DND-41 (cell line): Measurements from ENCODE around the gene INSM2.

ENCODE experiments used
- ATAC-seq: fragments of 200-7000 bp; cut with Tn5 transposase; 3 replicates; pipeline ENCODE4 v1.9.1; 2021; ENCODE audit warnings: low read depth; ENCODE audit not compliant: insufficient read depth
- DNase-seq: peaks from one replicate; pipeline ENCODE4 v3.0.0-alpha.2; 2020
- H2AFZ ChIP-seq: 2 replicates; pipeline ENCODE4 v1.6.0; 2012; ENCODE audit warnings: low read depth, low read length
- H3K27ac ChIP-seq: 2 replicates; pipeline ENCODE4 v1.5.1; 2012; ENCODE audit warnings: low read length, inconsistent platforms
- H3K27me3 ChIP-seq: fragments of 200-600 bp; sonication (generic); 2 replicates; pipeline ENCODE4 v1.6.0; 2012; ENCODE audit warnings: low read length, mild to moderate bottlenecking, inconsistent platforms; ENCODE audit not compliant: insufficient read depth, poor library complexity
- H3K36me3 ChIP-seq: 2 replicates; pipeline ENCODE4 v1.5.1; 2012; ENCODE audit warnings: low read length, inconsistent platforms; ENCODE audit not compliant: insufficient read depth
- H3K4me1 ChIP-seq: 2 replicates; pipeline ENCODE4 v1.5.1; 2012; ENCODE audit warnings: mild to moderate bottlenecking, low read length; ENCODE audit not compliant: insufficient read depth
- H3K4me2 ChIP-seq: 2 replicates; pipeline ENCODE4 v1.6.0; 2012; ENCODE audit warnings: mild to moderate bottlenecking, moderate library complexity, low read length, inconsistent platforms; ENCODE audit not compliant: insufficient read depth
- H3K4me3 ChIP-seq, 2 experiments: fragments of 200-600 bp in 1 of 2; shearing (Covaris generic) in 1 of 2; 2 replicates each; pipeline ENCODE4 v1.5.1; 2012 to 2016; ENCODE audit warnings: inconsistent platforms in 2 of 2, low read length in 2 of 2, mild to moderate bottlenecking in 2 of 2, low read depth in 1 of 2, moderate library complexity in 1 of 2
- H3K79me2 ChIP-seq: 2 replicates; pipeline ENCODE4 v1.6.0; 2012; ENCODE audit warnings: low read length, inconsistent platforms; ENCODE audit not compliant: insufficient read depth
- H3K9ac ChIP-seq: 2 replicates; pipeline ENCODE4 v1.6.0; 2012; ENCODE audit warnings: low read depth, mild to moderate bottlenecking, inconsistent platforms, low read length, moderate library complexity
- H3K9me3 ChIP-seq: 2 replicates; pipeline ENCODE4 v1.5.1; 2012; ENCODE audit warnings: low read length, moderate library complexity, mild to moderate bottlenecking, inconsistent platforms; ENCODE audit not compliant: insufficient read depth, severe bottlenecking
- H4K20me1 ChIP-seq: 2 replicates; pipeline ENCODE4 v1.6.0; 2012; ENCODE audit warnings: low read length; ENCODE audit not compliant: insufficient read depth
- EZH2 ChIP-seq: IDR thresholded peaks from 3 replicates; pipeline ENCODE4 v1.6.1; 2012; ENCODE audit warnings: borderline replicate concordance, low read depth, mild to moderate bottlenecking, moderate library complexity, low read length, inconsistent platforms; ENCODE audit not compliant: severe bottlenecking
- TF ChIP-seq, protein P1 (sequence below): IDR thresholded peaks from 2 replicates; pipeline ENCODE4 v1.5.1; 2012; ENCODE audit warnings: borderline replicate concordance, low read length, moderate library complexity, mild to moderate bottlenecking; ENCODE audit not compliant: poor library complexity, severe bottlenecking; ENCODE audit errors: extremely low read depth

The INSM2 gene

DNA sequence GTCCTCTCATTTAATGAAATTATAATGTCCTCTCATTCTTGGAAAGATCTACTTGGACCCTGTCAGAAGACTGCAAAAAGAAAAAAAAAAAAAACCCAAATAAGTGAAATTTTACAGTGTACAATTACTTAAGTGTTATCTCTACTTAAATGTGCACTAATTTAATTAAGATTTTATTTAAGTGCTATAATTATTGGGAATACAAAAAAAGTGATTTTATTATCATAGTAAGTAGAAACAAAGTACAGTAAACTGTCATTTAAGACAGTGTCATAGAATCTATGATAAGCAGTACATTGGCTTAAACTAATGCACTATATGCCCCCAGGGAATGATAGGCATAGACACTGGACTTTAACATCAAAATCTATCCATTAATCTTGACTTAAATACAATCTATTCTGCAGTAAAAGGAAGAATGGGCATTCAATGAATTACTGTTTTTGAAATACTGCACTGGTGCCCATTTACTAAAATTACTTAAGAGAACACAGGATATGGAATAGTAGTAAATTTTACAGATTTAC, 23.3 kb downstream of the INSM2 start:
- H3K9ac ChIP-seq: no peak overlapping the region
- TF ChIP-seq EZH2: no peak
- TF ChIP-seq, protein P1, sequence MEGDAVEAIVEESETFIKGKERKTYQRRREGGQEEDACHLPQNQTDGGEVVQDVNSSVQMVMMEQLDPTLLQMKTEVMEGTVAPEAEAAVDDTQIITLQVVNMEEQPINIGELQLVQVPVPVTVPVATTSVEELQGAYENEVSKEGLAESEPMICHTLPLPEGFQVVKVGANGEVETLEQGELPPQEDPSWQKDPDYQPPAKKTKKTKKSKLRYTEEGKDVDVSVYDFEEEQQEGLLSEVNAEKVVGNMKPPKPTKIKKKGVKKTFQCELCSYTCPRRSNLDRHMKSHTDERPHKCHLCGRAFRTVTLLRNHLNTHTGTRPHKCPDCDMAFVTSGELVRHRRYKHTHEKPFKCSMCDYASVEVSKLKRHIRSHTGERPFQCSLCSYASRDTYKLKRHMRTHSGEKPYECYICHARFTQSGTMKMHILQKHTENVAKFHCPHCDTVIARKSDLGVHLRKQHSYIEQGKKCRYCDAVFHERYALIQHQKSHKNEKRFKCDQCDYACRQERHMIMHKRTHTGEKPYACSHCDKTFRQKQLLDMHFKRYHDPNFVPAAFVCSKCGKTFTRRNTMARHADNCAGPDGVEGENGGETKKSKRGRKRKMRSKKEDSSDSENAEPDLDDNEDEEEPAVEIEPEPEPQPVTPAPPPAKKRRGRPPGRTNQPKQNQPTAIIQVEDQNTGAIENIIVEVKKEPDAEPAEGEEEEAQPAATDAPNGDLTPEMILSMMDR: no peak
- H3K36me3 ChIP-seq: no peaks in the 10 kb centered on the region
- ATAC-seq (no peak), DNase-seq (no peak)
- no peaks in the 10 kb centered on the region for H3K4me1 ChIP-seq
- no peak overlapping the region for H3K4me2 ChIP-seq
- H4K20me1 ChIP-seq: no peaks in the 10 kb centered on the region
- no peak overlapping the region for H2AFZ ChIP-seq
- no peak overlapping the region for H3K4me3 ChIP-seq
- H3K79me2 ChIP-seq: no peaks in the 10 kb centered on the region
- H3K27me3 ChIP-seq: no peaks in the 10 kb centered on the region
- no peak overlapping the region for H3K27ac ChIP-seq
- H3K9me3 ChIP-seq: no peaks in the 10 kb centered on the region

DNA sequence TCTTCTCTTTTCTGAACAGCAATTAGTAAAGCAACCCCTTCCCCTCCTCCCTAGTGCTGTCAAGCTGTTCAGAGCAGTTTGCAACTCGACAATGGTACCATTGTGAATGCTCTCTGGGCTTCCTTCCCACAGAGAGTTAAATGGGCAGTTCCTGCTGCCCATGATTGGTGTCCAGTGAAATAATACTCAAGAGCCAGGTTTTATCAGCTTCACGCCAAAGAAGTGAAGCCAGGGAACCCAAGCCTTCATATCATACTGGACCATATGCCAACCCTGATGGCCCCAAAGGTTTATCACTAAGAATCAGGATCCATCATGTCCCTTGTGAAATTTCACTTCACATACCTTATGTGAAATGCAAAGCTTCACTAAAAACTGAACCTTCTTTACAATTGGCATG, 24.7 kb downstream of the INSM2 start:
- no peaks in the 10 kb centered on the region for H4K20me1 ChIP-seq
- no peaks in the 10 kb centered on the region for H3K36me3 ChIP-seq
- no peak overlapping the region for H2AFZ ChIP-seq
- H3K4me1 ChIP-seq: no peaks in the 10 kb centered on the region
- TF ChIP-seq, protein P1: no peak
- TF ChIP-seq EZH2: no peak
- no peak overlapping the region for H3K9ac ChIP-seq
- H3K4me3 ChIP-seq: no peak overlapping the region
- H3K9me3 ChIP-seq: no peaks in the 10 kb centered on the region
- no peak for DNase-seq
- ATAC-seq: no peak
- H3K27me3 ChIP-seq: no peaks in the 10 kb centered on the region
- H3K4me2 ChIP-seq: no peak overlapping the region
- H3K27ac ChIP-seq: no peak overlapping the region
- H3K79me2 ChIP-seq: no peaks in the 10 kb centered on the region

DNA sequence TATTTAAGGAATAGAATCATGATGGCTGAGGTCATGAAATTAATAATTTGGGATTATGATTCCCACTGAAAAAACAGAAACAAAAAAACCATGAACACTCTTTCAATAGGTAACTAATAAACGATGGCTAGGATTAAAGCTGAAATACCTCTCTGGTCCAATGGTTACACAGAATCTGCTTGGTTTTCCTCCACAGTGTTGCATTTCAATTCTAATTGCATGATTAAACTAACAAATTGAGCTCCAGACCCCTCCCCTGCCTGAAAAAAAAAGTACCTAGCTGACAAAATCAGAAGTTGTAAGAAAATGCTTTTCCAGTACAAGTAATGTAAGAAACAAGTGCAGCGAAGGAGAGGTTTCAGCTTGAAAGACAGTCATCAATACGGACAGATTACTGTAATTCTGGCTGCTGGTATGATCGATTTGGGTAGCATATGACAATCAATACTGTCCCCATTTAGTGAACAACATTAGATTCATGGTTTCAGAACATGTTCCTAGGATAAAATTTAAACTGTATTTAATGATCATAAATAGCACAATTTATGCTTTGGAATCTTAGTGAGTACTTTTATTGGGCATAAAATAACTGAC, 32.0 kb downstream of the INSM2 start:
- Histone ChIP-seq H3K9me3 (no peaks in the 10 kb centered on the region), H3K36me3 (no peaks in the 10 kb centered on the region), H3K27ac (no peak overlapping the region), H3K4me3 (no peak overlapping the region), H3K4me1 (no peaks in the 10 kb centered on the region), H2AFZ (no peak overlapping the region), H3K9ac (no peak overlapping the region), H4K20me1 (no peaks in the 10 kb centered on the region), H3K4me2 (no peak overlapping the region), H3K27me3 (no peaks in the 10 kb centered on the region), H3K79me2 (no peaks in the 10 kb centered on the region)
- no peak for DNase-seq
- no peak for TF ChIP-seq EZH2
- TF ChIP-seq, protein P1: no peak
- ATAC-seq: no peak
